ENCODE data around the gene MTRF1.
"Not testable (repeated sequence)": the region's sequence is repeated elsewhere in the genome, so short reads cannot be mapped to it uniquely, and the experiment has no call there.

The MTRF1 gene

GRCh38 chr13:41263261-41263971 lies at the start of gene MTRF1:
TSS of gene MTRF1 (minus strand) at chr13:41263576. CDS start at chr13:41260907, 2,669 bp downstream.
- peak; percentile 68 for DNase-seq

- no peak for DNase-seq
Measured at GRCh38 chr13:41313117-41313516, 49.7 kb upstream of the MTRF1 start.

- DNase-seq = no peak
Measured at GRCh38 chr13:41312176-41312500, 48.8 kb upstream of the MTRF1 start.

- peak; percentile 45 for DNase-seq
Measured at GRCh38 chr13:41311406-41312175, 48.2 kb upstream of the MTRF1 start.

GRCh38 chr13:41310963-41311405 lies 47.6 kb upstream of the MTRF1 start, which contains the start of gene NAA16:
TSS of gene NAA16 (plus strand) at chr13:41311267. CDS start at chr13:41311529, 262 bp downstream.
- DNase-seq = peak; percentile 93

GRCh38 chr13:41307884-41308640 lies 44.7 kb upstream of the MTRF1 start:
- no peak for DNase-seq

GRCh38 chr13:41306271-41307145 lies 43.1 kb upstream of the MTRF1 start:
- no peak for DNase-seq

GRCh38 chr13:41304551-41304950 lies 41.2 kb upstream of the MTRF1 start:
- no peak for DNase-seq

GRCh38 chr13:41302743-41303142 lies 39.4 kb upstream of the MTRF1 start:
- DNase-seq = no peak

GRCh38 chr13:41299316-41300094 lies 36.1 kb upstream of the MTRF1 start:
- no peak for DNase-seq

- DNase-seq = no peak
Measured at GRCh38 chr13:41296879-41297646, 33.7 kb upstream of the MTRF1 start.

- DNase-seq = no peak
Measured at GRCh38 chr13:41295973-41296372, 32.6 kb upstream of the MTRF1 start.

- DNase-seq = no peak
Measured at GRCh38 chr13:41294914-41295313, 31.5 kb upstream of the MTRF1 start.

- no peak for DNase-seq
Measured at GRCh38 chr13:41293272-41293671, 29.9 kb upstream of the MTRF1 start.

- DNase-seq = no peak
Measured at GRCh38 chr13:41291246-41291645, 27.9 kb upstream of the MTRF1 start.

GRCh38 chr13:41289463-41289881 lies 26.1 kb upstream of the MTRF1 start:
- no peak for DNase-seq

GRCh38 chr13:41286370-41286769 lies 23.0 kb upstream of the MTRF1 start:
- no peak for DNase-seq

- DNase-seq = no peak
Measured at GRCh38 chr13:41284512-41285288, 21.3 kb upstream of the MTRF1 start.

- DNase-seq = no peak
Measured at GRCh38 chr13:41282129-41282571, 18.8 kb upstream of the MTRF1 start.

GRCh38 chr13:41279156-41279555 lies 15.8 kb upstream of the MTRF1 start:
- not testable (repeated sequence) for DNase-seq
